ENCODE measurements around the gene FBXO30.

DNA sequence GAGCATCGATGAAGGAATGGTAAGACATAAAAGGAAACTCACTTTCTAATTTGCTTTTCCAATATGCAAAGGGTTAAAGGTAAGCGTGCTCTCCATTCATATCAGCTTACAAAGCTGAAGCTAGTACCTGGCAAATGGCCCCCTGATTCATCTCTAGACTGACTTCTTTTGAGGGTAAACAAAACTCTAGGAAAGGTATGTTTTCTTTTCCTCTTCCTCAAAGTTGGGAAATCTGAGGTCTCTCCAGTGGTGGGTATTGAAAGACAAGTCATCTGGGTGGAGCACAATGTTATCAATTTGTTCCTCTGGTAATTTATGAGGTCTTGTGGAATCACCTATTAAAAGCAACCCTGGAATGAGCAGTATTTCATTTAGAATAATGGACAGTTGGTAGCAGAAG is 7.9 kb upstream of the FBXO30 start:
- no peak for TF ChIP-seq CTCF (IDR thresholded peaks at IDR 0.05)
- TF ChIP-seq POLR2A (IDR thresholded peaks at IDR 0.05), result no peak
